Measurements from ENCODE around the gene PACRG. TPM values are rescaled to one million over a fixed set of nuclear protein-coding genes. Genes with fewer than 3 reads are reported as not detected.

The PACRG gene
- total and polyA plus RNA-seq, 2 of the 13 experiments (the other 11 are each of a cell fraction or from before 2014, with no cell fraction given), result 0.13 TPM; not detected in 1

- peak; percentile 79 for TF ChIP-seq SP5 (CRISPR knock-in tag; IDR thresholded peaks at IDR 0.05; ENCODE audit: borderline replicate concordance, low read depth)
- TF ChIP-seq UBTF (CRISPR knock-in tag; IDR thresholded peaks at IDR 0.05), result peak; percentile 86
- peak; percentile 76 for TF ChIP-seq YY1 (IDR thresholded peaks at IDR 0.05; ENCODE audit: insufficient read depth, insufficient replicate concordance, low read depth, low read length)
- TF ChIP-seq AGO2 (optimal IDR thresholded peaks at IDR 0.05; ENCODE audit: low read depth, low read length), result no peak
- TF ChIP-seq TBP (CRISPR knock-in tag; IDR thresholded peaks at IDR 0.05), result no peak
- TF ChIP-seq GABPB1 (CRISPR knock-in tag; IDR thresholded peaks at IDR 0.05), result peak; percentile 95
- TF ChIP-seq ZNF746 (CRISPR knock-in tag; IDR thresholded peaks at IDR 0.05), result no peak
- TF ChIP-seq PCBP2 (optimal IDR thresholded peaks at IDR 0.05; ENCODE audit: low read depth, low read length, poor library complexity, severe bottlenecking), result no peak
- peak; percentile 40; the same call in 1 of the 2 replicates for TF ChIP-seq ZNF770 (CRISPR knock-in tag; IDR thresholded peaks at IDR 0.05)
- TF ChIP-seq MED13 (CRISPR knock-in tag; IDR thresholded peaks at IDR 0.05), result peak; percentile 61; the same call in 1 of the 2 replicates
- TF ChIP-seq HNF1A (IDR thresholded peaks at IDR 0.05; ENCODE audit: low read depth), result no peak
- peak; percentile 67; the same call in 1 of the 2 replicates for TF ChIP-seq HNF1A (CRISPR knock-in tag; IDR thresholded peaks at IDR 0.05; ENCODE audit: borderline replicate concordance)
- TF ChIP-seq ZNF160 (CRISPR knock-in tag; IDR thresholded peaks at IDR 0.05), result peak; percentile 63; the same call in 1 of the 2 replicates
- peak; percentile 76 for TF ChIP-seq MED1 (CRISPR knock-in tag; IDR thresholded peaks at IDR 0.05)
- TF ChIP-seq ZNF143 (CRISPR knock-in tag; IDR thresholded peaks at IDR 0.05), result peak; percentile 97
- TF ChIP-seq GFI1 (CRISPR knock-in tag; IDR thresholded peaks at IDR 0.05; ENCODE audit: borderline replicate concordance), result no peak; the same call in 1 of the 2 replicates
- peak; percentile 51; the same call in 1 of the 2 replicates for TF ChIP-seq GZF1 (CRISPR knock-in tag; IDR thresholded peaks at IDR 0.05)
- no peak for TF ChIP-seq ZBTB46 (CRISPR knock-in tag; IDR thresholded peaks at IDR 0.05; ENCODE audit: borderline replicate concordance)
Measured at GRCh38 chr6:162727322-162728182, at the start of gene PACRG, which contains the start of gene PRKN (continued).
